CD4-positive, alpha-beta T cell treated with Interleukin-4 for 1 hour (primary cell): ENCODE measurements around the gene CDC20.

Experiments
- DNase-seq, 2 donors: peaks; one replicate each; pipeline ENCODE4 v3.0.0-alpha.2; 2020 to 2022

Gene CDC20

DNA sequence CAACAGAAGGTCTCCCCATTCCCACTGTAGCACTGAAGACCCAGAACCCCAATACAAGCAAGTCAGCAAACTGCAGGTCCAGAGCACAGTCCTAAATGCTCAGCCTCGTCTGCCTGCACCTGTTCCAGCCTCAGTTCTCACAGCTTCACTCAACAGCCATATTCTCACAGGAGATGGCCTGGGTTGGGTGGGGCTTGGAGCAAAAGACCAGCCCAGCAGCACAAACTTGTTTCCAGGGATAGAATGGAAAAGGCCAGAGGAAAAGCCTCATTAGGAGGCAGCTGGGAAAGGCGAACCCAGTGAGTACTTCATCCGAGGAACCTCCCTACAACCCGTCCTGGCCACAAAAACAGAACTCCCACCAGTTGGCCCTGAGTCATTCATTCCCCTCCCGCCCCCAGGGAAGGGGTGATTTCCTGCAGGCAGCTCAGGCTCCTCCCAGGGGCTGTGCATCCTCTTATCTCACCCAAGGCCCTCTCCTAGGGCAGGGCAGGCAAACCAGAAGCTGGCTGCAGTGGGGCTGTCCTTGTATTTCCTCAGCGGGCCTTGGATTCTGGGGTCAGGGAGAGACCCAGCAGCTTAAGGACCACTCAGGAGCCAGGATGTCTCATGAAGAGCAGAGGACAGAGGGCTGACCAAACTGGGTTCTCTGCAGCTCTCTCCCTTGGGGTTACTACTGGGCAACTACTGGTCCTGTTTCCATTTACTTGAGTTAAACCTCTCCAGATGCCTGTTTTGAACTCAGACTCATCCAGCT is 28.6 kb upstream of the CDC20 start:
- DNase-seq: peak in 1 of 2 donors; percentile 39

DNA sequence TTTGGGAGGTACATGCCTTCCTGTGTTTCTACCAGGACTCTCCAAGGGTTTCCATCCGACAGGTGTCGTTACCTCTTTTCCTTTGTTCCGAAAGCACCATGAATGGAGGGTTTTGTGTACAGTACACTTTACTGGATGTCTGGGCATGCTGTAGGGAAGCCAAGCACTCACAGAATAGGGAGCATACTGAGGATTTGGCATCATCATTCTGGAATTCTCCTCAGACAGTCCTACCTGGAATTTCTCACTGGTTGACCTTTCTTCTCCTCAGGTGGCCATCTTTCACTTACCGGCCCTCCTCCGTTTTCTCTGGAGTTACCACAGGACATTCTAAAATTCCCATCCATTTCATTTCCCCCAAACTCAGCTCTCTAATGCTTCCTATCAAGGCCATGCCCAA is 27.1 kb upstream of the CDC20 start:
- no peak for DNase-seq

DNA sequence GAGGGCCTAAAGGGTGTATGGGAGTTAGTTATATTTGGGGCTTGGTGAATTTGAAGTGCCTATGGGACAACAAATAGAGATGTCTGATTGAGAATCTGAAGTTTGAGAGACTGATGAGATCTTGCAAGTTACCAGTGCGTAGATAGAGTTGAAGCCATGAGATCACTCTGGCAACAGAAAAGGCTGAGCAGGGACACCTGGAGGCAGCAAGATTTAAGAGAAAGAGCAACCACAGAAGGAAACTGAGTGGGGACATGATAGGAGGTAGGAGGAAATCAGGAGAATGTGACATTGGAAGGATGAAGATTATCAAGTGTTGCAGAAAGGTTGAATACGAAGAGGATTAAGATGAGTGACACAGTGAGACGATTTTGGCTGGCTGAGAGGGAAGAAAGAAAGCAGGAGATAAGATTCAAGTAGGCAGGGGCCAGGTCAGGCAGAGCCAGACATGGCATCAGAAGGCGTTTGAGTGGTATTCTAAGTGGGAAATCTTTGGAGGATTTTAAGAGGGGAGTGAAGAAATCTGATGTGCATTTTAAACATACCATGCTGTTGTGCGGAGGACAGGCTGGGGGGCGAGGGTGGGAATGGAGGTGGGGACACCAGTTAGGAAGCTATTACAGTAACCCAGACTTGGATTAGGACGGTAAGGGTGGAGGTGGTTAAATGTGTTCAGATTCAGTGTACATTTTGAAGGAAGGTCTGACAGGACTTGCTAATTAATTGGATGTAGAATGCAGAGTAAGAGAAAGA is 24.2 kb upstream of the CDC20 start:
- no peak for DNase-seq

DNA sequence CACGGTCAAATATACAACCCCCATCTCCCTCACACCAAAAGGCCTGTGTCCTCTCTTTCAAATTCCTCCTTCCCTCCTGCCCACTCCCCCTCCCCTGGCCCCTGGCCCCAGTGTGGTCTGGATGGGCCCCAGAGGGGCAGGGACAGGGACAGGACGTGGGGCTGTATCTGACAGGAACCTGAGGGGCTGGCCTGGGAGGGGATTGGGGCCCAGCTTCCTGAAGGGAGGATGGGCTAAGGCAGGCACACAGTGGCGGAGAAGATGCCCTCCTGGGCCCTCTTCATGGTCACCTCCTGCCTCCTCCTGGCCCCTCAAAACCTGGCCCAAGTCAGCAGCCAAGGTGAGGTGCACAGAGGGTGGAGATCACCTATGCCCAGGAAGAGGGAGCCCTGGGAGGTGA is 21.2 kb upstream of the CDC20 start, which contains the start of gene MPL:
TSS of gene MPL (plus strand) at position 231 of the 400 bp plus-strand sequence. CDS start at position 262, 31 bp downstream.
- no peak for DNase-seq

DNA sequence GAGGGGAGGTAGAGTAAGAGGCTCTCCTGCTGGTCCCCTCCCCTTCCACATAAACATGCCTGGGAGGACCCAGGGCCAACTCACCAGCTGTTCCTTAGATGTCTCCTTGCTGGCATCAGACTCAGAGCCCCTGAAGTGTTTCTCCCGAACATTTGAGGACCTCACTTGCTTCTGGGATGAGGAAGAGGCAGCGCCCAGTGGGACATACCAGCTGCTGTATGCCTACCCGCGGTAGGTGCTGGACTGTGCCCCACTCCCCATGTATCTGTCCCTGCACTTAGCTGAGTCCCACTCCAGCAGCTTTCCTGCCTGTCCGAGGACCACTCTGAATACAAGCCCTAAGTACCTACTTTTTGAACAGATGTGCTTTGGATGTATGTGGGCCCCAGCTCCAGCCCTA is 20.8 kb upstream of the CDC20 start:
- DNase-seq: no peak

DNA sequence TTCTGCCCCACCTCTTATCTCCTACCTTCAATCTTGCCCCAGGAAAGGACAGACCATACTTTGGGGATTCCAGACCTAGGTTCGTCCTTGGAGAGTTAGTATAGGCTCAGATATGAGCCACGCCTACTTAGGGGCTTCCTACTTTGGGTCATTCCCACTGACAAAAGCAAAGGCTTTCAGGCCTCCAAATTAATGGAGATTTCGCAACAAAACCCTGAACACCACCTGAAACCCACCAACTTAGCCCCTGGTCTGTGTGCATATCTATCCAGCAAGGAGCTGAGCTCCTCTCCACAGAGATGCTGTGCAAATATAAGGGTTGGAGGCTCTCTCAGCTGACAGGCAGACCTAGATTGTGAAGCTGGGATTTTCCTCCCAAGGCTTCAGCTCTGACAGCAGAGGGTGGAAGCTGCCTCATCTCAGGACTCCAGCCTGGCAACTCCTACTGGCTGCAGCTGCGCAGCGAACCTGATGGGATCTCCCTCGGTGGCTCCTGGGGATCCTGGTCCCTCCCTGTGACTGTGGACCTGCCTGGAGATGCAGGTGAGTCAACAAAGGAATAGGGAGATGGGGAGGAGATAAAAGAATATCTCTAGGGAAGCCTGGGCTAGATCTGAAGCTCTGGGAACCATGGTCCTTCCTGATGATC is 19.1 kb upstream of the CDC20 start:
- no peak for DNase-seq

DNA sequence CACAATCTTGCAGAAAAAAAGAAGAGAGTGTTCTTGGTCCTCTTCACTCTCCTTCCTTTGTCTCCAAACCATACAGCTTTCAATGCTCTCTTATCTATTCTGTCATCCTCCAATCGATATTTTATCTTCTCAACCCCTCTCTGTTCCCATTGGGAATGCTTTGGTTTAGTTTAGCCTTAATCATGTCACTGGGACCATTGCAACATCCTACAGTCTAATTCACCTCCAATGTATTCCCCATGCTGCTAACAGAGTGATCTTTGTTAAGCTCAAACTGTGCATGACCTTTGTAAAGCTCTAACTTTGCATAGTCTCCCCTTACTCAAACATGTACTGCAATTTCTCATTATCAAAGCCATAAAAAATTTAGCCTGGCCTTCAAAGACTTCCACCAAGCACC is 18.2 kb upstream of the CDC20 start:
- no peak for DNase-seq

DNA sequence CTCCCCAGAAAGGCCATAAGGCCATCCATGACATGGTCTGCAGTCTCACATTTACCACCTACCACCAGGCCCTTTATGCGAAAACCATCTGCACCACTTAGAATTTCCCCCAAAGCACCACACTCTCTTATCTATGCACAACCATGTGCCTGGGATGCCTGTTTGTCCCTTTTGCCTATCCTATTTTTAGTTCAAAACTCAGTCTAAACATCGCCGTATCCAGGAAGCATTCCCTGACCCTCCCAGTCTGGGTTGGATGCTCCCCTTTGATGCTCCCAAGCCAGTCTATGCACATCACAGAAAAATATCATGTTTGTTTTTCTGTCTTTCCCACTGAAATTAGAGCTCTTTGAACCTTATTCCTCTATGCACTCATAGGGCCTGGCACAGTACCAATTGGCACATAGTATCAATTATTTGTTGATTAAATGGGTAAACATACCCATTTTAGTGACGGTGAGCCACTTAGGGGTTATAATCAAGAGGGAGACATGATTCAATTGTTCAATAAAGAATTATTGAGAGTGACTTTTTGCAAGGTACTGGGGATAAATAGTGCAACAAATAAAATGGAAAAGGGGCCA is 14.4 kb upstream of the CDC20 start:
- no peak for DNase-seq

DNA sequence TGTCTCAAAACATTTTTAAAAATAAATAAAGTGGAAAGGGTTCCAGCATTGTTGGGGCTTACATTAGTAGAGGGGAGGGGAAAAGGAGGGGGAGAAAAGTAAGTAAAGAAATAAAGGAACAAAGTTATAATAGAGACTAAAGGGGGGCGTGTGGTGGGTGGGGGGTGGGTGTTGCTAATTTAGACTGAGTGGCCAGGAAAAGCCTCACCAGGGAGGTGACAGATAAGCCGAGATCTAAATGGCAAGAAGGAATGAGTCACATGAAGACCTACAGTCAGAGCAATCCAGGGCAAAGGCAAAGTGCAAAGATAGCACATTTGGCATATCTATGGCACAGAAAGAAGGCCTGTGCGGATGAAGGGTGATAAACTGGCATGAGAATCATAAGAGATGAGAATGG is 13.7 kb upstream of the CDC20 start:
- no peak for DNase-seq

DNA sequence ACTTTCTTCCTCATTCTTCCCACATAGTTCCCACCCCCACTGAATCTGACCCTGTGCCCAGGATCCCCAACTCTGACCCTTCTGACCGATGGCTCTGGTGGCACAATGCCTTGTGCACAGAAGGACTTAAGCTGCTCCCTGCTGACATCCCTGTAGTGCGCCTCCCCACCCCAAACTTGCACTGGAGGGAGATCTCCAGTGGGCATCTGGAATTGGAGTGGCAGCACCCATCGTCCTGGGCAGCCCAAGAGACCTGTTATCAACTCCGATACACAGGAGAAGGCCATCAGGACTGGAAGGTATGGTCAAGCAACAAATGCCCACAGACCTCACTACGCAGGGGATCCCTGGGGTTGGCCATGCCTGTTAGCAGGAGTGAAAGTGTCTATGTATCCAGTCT is 12.1 kb upstream of the CDC20 start:
- no peak for DNase-seq

DNA sequence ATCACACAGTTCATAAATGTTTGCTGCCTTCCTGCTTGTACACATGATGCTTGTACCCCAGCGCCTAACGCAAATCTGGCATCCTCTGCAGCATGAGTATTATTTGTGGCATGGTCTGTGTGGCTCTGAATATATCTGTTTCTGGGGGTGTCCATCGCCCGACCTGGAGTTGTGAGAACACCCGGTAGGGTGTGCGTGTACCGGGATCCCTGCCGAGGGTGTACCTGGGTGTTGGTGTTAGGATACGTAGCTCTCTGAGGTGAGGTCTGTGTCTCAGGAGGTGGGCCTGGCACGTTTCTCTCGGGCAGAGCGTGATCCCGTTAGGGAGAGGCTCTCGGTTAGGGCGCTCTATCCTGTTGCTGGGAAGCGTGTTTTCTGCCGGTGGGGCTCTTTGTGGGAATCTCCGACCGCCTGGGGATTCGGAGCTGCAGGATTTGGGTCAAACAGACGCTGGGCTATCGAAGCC is 10.4 kb upstream of the CDC20 start:
- no peak for DNase-seq

DNA sequence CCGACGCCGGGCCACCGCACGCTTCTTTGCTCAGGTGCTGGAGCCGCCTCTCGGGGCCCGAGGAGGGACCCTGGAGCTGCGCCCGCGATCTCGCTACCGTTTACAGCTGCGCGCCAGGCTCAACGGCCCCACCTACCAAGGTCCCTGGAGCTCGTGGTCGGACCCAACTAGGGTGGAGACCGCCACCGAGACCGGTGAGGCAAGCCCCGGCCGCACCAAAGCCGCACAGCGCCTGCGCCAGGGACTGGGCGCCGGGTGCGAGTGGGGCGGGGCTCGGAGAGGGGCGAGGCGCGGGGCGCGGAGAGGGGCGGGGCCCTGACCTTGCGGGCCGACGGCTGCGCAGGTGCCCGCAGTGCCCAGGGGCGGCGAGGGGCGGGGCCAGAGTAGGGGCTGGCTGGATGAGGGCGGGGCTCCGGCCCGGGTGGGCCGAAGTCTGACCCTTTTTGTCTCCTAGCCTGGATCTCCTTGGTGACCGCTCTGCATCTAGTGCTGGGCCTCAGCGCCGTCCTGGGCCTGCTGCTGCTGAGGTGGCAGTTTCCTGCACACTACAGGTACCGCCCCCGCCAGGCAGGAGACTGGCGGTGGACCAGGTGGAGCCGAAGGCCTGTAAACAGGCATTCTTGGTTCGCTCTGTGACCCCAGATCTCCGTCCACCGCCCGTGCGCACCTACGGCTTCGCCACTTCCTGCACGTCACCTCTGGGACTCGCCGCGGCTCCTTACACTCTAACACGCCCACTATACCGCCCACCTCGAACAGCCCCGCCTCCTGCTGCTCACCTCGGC is 9.8 kb upstream of the CDC20 start:
- DNase-seq: peak; percentile 84 to 91

DNA sequence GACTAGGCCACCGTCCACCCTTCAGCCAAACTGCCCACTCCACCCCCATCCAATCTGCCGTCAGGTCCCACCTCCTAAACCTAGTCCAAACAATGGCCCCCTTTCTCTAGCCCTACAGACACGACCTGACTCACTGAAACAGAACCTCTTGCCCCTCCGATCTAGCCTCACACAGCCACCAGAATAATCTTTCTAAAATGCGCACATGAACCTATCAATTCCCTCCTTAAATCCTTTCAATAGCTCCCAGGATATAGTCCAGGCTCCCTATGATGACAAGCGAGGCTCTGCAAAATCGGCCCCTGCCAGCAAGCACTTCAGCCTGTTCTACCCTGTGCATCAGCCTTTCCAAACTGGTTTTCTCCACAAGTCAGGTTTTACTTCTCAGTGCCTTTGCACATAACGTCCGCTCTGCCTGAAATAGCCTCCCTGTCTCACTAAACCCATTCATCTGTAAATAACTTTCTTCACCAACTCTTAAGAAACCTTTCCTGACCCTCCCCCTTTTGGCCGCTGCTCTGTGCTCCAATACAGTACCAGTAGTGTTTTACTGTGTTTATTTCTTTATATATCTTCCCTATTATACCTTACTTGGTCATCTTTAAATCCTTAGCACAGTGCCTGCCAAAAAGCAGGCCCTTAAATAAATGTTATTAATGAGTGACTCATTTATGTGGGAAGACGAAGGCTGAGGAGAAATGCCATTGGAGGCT is 9.0 kb upstream of the CDC20 start:
- DNase-seq: no peak

DNA sequence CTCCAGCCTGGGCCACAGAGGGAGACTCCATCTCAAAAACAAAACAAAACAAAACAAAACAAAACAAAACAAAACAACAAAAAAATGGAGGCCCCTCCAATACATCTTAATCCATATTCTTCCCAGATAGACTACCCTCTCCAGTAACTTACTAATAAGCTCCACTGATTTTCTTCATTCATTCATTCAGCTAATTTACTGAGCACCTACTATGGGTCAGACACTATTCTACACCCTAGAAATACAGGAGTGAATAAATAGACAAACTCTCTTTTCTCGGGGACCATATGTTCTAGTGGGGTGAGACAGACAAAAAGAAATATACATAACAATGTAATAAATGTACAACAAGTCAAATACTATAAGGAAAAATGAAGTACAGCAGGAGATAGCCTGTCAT is 7.8 kb upstream of the CDC20 start:
- DNase-seq: no peak

DNA sequence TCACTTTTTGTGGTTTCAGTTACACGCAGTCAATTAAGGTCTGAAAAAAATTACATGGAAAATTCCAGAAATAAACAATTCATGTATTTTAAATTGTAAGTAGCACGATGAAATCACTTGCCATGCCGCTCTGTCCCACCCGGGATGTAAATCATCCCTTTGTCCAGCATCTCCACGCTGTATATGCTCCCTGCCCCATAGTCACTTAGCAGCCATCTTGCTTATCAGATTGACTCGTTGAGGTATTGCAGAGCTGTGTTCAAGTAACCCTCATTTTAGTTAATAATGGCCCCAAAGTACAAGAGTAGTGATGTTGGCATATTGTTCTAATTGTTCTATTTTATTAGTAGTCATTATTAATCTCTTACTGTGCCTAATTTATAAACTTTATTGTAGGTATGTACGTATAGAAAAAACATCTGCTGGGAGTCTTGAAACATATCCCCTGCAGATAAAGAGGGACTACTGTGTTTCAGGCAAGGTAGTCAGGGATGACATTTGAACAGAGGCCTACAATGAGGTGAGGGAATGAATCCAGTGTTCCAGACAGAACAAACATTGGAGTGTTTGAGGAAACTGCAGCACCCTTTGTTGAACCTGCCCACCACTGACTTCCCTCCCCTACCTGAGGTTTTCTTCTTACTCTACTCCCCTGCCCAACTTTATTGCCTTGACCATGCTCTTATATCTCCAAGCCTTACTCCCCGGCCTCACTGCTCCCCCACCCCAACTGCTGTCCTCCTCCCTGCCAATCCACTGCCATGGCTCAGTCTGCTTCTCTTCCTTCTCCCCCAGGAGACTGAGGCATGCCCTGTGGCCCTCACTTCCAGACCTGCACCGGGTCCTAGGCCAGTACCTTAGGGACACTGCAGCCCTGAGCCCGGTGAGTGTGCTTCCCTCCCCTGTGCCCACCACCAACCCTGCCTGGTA is 7.1 kb upstream of the CDC20 start:
- no peak for DNase-seq

DNA sequence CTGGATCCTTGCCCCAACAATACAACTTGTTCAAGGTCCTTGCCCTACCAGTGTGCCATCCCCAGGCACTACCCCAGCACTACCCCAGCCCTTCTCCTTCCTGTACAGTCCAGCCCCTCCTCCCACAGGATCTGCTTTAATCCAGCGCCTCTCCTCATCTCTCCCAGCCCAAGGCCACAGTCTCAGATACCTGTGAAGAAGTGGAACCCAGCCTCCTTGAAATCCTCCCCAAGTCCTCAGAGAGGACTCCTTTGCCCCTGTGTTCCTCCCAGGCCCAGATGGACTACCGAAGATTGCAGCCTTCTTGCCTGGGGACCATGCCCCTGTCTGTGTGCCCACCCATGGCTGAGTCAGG is 6.5 kb upstream of the CDC20 start:
- DNase-seq: no peak

DNA sequence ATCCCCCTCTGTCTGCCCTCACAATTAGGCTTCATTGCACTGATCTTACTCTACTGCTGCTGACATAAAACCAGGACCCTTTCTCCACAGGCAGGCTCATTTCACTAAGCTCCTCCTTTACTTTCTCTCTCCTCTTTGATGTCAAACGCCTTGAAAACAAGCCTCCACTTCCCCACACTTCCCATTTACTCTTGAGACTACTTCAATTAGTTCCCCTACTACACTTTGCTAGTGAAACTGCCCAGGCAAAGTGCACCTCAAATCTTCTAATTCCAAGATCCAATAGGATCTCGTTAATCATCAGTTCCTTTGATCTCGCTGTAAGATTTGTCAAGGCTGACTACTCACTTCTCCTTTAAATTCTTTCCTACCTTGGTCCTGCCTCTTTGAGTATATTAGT is 5.9 kb upstream of the CDC20 start:
- DNase-seq: no peak

DNA sequence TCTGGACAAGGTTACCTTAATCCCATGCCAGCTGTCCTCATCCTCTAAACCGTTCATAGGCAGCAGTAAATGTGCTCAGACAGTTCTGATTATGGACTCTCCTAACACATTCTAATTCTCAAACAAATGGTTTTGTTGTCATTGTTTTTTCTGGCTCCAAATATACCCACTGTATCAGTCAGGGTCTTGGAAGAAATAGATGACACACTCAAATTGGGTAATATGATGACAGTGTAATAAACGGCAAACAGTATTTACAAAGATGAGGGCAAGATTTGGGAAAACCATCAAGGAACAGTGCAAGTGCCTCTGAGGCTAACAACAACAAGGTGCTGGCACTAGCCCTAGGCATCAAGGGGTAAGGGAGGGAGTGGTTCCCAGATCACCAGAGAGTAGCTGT is 4.3 kb upstream of the CDC20 start:
- no peak for DNase-seq

DNA sequence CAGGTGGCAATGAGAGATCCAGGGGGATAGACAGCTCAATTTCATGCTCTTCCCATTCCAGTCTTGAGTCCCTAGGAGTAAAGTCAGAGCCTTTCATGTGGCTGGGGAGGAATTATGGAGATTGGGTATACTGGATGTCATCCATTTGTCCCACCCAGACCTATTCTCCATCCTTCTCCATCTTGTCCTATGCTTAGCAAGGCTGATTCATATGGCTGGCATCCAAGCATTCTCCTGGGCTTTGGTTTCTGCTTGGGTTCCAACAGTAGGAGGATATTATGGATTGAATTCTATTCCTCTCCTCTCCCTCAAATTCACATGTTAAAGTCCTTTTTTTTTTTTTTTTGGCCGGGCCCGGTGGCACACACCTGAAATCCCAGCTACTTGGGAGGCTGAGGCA is 3.8 kb upstream of the CDC20 start:
- DNase-seq: no peak

DNA sequence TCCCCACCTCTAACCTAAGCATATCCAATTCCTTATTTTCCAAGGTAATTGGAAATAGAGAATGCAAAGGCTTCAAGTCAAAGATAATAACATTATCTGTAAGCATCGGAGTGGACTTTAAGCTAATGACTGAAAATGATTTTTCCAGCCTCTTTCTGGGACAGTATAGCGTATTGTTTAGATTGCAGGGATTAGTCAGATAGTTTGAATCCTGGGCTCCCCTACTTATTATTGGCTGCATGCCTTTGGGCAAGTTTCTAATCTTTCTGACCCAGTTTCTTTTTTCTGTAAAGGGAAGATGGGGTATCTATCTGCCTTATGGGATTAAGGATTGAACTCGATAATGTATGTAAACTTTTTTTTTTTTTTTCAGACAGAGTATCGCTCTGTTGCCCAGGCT is 1.5 kb upstream of the CDC20 start:
- no peak for DNase-seq
